MM.1S (cell line): ENCODE measurements around the gene ALG11.

Experiments used
- CTCF ChIP-seq: fragments of 300-600 bp; sonication (generic); IDR thresholded peaks from 2 replicates; pipeline ENCODE4 v1.5.1; 2016; ENCODE audit warnings: antibody characterized with exemption, low read length, mixed read lengths
- EZH2phosphoT487 ChIP-seq: fragments of 300-600 bp; sonication (generic); IDR thresholded peaks from 2 replicates; pipeline ENCODE4 v1.6.1; 2018; ENCODE audit warnings: antibody characterized with exemption, low read length

- no peak for TF ChIP-seq CTCF
- no peak for TF ChIP-seq EZH2phosphoT487
Observed at GRCh38 chr13:52034616-52035226, 22.5 kb downstream of the ALG11 start.
